ENCODE data around the gene MTCH1. TPM values are rescaled to one million over a fixed set of nuclear protein-coding genes. Genes with fewer than 3 reads are reported as not detected.
A peak's percentile ranks its signal among the peaks of the same experiment; 100 is the strongest.

The MTCH1 gene
- total RNA-seq, 1 donor from 2014 or later: 133 TPM

- H3K27ac Mint-ChIP-seq: peak overlapping the region; percentile 92
These were observed 21.5 kb upstream of the MTCH1 start for GRCh38 chr6:37007340-37008043.

GRCh38 chr6:37006793-37007339, 20.9 kb upstream of the MTCH1 start:
- H3K9me3 Mint-ChIP-seq: no peaks in the 10 kb centered on the region
- TF ChIP-seq, protein P1, sequence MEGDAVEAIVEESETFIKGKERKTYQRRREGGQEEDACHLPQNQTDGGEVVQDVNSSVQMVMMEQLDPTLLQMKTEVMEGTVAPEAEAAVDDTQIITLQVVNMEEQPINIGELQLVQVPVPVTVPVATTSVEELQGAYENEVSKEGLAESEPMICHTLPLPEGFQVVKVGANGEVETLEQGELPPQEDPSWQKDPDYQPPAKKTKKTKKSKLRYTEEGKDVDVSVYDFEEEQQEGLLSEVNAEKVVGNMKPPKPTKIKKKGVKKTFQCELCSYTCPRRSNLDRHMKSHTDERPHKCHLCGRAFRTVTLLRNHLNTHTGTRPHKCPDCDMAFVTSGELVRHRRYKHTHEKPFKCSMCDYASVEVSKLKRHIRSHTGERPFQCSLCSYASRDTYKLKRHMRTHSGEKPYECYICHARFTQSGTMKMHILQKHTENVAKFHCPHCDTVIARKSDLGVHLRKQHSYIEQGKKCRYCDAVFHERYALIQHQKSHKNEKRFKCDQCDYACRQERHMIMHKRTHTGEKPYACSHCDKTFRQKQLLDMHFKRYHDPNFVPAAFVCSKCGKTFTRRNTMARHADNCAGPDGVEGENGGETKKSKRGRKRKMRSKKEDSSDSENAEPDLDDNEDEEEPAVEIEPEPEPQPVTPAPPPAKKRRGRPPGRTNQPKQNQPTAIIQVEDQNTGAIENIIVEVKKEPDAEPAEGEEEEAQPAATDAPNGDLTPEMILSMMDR (IDR thresholded peaks at IDR 0.05): no peak
- ChIA-PET POLR2A (interaction anchor here (0.5 to 8.5 kb wide), 33 partner anchors 9 to 528 kb away, joined by 3 to 209 read pairs (median 4); partner anchors contain the start of genes C6orf89, CDKN1A, MTCH1 and PIM1), CTCF (interaction anchor here (1.0 to 4.6 kb wide), 12 partner anchors 11 to 203 kb away, joined by 3 to 74 read pairs (median 4); partner anchors contain the start of genes MTCH1 and PPIL1)
- H3K27me3 Mint-ChIP-seq: no peaks in the 10 kb centered on the region
- peaks cover 91% of the 10 kb centered on the region for H3K4me1 Mint-ChIP-seq
- DNase-seq: no peak
- ATAC-seq (ENCODE audit: low read depth): peak; percentile 1
- H3K4me3 Mint-ChIP-seq: peak overlapping the region; percentile 100
- H3K27ac Mint-ChIP-seq: peak overlapping the region; percentile 92
- H3K36me3 Mint-ChIP-seq (ENCODE audit: low read depth): peaks cover 61% of the 10 kb centered on the region
- intact Hi-C loops (cut with micrococcal nuclease): loop anchor here (1.0 to 10.0 kb wide), 6 partner anchors 11 to 810 kb away; partner anchors contain the start of genes C6orf89, CMTR1, KCTD20 and PXT1

More at GRCh38 chr6:37007340-37008043, 21.5 kb upstream of the MTCH1 start:
- intact Hi-C loops (cut with micrococcal nuclease): loop anchor here (1.0 to 10.0 kb wide), 6 partner anchors 11 to 810 kb away; partner anchors contain the start of genes C6orf89, CMTR1, KCTD20 and PXT1
- peak; percentile 48 for DNase-seq
- Mint-ChIP-seq H3K9me3 (no peaks in the 10 kb centered on the region), H3K36me3 (ENCODE audit: low read depth) (peaks cover 66% of the 10 kb centered on the region), H3K27me3 (no peaks in the 10 kb centered on the region), H3K4me1 (peaks cover 87% of the 10 kb centered on the region), H3K4me3 (peak overlapping the region; percentile 100)
- ATAC-seq (ENCODE audit: low read depth): peak; percentile 53
- TF ChIP-seq, protein P1 (IDR thresholded peaks at IDR 0.05): no peak
- CTCF ChIA-PET: interaction anchor here (1.0 to 4.6 kb wide), 9 partner anchors 11 to 202 kb away, joined by 3 to 74 read pairs (median 6); partner anchors contain the start of genes MTCH1 and PPIL1
- POLR2A ChIA-PET: interaction anchor here (0.5 to 8.5 kb wide), 29 partner anchors 8 to 411 kb away, joined by 3 to 209 read pairs (median 4); partner anchors contain the start of genes C6orf89, CDKN1A, MTCH1 and PIM1

DNA sequence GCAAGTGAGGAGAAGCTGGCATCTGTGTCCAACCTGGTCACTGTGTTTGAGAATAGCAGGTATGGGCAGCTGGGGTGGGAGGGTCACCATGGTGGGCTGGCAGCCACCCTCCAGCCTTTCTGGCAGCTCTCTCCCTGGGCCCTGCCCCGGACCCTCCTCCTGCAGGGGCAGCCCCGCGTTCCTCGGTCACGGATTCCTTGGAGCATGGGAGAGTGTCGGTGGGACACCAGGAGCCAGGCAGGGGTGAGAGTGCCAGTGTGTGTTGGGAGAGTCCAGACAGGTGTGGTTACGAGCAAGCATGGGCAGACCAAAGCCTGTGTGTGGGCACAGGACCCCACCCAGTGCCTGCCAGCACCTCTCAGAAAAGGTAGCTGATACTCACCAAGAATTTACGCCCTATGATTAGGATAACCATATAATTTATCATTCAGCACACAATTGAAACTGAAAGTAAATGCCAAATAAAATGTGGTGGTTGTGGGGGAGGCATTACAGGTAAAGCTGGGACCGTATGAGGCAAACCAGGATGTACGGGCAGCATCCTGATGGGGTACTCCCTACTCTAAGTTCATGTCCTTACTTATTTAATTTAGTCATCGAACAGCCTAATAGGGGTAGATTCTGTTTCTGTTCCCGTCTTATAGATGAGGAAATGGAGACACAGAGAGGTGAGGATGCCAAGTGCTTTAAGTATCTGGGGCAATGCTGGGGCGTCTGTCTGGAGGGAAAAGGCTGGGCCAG, 20.0 kb upstream of the MTCH1 start:
- peaks cover 53% of the 10 kb centered on the region for H3K36me3 Mint-ChIP-seq (ENCODE audit: low read depth)
- H3K9me3 Mint-ChIP-seq: no peaks in the 10 kb centered on the region
- no peaks in the 10 kb centered on the region for H3K27me3 Mint-ChIP-seq
- POLR2A ChIA-PET: interaction anchor here (0.5 to 8.5 kb wide), 27 partner anchors 10 to 814 kb away, joined by 3 to 209 read pairs (median 5); partner anchors contain the start of genes C6orf89, MTCH1, PIM1 and PPIL1
- H3K4me3 Mint-ChIP-seq: peak overlapping the region; percentile 100
- intact Hi-C loops (cut with micrococcal nuclease): loop anchor here (1.0 to 10.0 kb wide), 8 partner anchors 29 to 811 kb away; partner anchors contain the start of genes CMTR1, KCTD20, PXT1 and SRSF3
- peak overlapping the region; percentile 92 for H3K27ac Mint-ChIP-seq
- no peak for DNase-seq
- TF ChIP-seq, protein P1 (IDR thresholded peaks at IDR 0.05): no peak
- H3K4me1 Mint-ChIP-seq: peaks cover 90% of the 10 kb centered on the region
- CTCF ChIA-PET: interaction anchor here (1.1 to 4.6 kb wide), 9 partner anchors 12 to 204 kb away, joined by 3 to 74 read pairs (median 5); partner anchors contain the start of genes MTCH1 and PPIL1
- no peak for ATAC-seq (ENCODE audit: low read depth)

DNA sequence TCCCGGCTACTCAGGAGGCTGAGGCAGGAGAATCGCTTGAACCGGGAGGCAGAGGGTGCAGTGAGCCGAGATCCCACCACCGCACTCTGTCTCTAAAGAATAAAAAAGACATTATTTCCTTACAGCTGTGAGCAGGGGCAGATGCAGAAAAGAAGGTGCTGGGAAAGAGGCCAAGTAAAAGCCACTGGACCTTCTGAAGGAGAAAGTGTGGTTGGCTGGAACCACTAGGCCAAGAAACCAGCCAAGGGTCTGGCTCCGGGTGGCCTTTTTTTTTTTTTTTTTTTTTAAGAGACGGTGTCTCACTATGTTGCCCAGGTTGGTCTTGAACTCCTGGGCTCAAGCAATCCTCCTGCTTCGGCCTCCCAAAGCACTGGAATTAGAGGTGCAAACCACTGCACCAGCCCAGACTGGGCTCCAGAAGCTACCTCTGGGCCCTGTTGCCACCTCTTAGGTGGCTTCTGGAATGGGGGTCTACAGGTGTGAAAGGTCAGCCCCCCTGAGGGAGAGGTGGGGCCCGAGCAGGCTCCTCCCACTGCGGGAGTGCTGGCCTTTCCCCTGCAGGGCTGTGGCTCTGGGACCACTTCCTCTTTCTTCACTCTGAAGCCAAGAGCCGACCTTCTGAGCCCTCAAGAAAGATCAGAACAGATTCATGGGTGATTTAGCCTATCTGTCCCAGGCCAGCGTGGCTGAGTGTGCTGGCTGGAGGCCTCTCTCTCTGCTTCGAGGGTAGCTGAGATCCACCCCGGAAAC, 19.2 kb upstream of the MTCH1 start, which contains the start of gene FGD2:
Gene FGD2, plus strand, starts transcription at position 595 of the 750 bp plus-strand sequence. CDS start 163 bp downstream, outside the sequence.
- TF ChIP-seq, protein P1 (IDR thresholded peaks at IDR 0.05): no peak
- intact Hi-C loops (cut with micrococcal nuclease): loop anchor here (1.0 to 10.0 kb wide), 8 partner anchors 28 to 812 kb away; partner anchors contain the start of genes CMTR1, KCTD20, PXT1 and SRSF3
- peak within 1 kb of the TSS; percentile 100 for H3K4me3 Mint-ChIP-seq
- no peaks in the 10 kb centered on the region for H3K27me3 Mint-ChIP-seq
- peaks cover 84% of the 10 kb centered on the region for H3K4me1 Mint-ChIP-seq
- peaks cover 45% of the 10 kb centered on the region for H3K36me3 Mint-ChIP-seq (ENCODE audit: low read depth)
- ATAC-seq (ENCODE audit: low read depth) (peak; percentile 73), DNase-seq (peak; percentile 75)
- CTCF ChIA-PET: interaction anchor here (1.1 to 4.6 kb wide), 4 partner anchors 13 to 205 kb away, joined by 3 to 74 read pairs (median 21); no protein-coding TSS in a partner anchor
- no peaks in the 10 kb centered on the region for H3K9me3 Mint-ChIP-seq
- H3K27ac Mint-ChIP-seq: peak within 1 kb of the TSS; percentile 92
- POLR2A ChIA-PET: interaction anchor here (0.7 to 8.5 kb wide), 24 partner anchors 9 to 815 kb away, joined by 3 to 209 read pairs (median 6); partner anchors contain the start of genes C6orf89, MTCH1, PIM1 and PPIL1

Data from activated B cell treated with CpG ODN at 0.5 μM for 24 hours (primary cell).